SK-N-SH (cell line): ENCODE data around the gene OR2Y1. TPM values are rescaled to one million over a fixed set of nuclear protein-coding genes. Genes with fewer than 3 reads are reported as not detected.
"Not testable (repeated sequence)": the region's sequence is repeated elsewhere in the genome, so short reads cannot be mapped to it uniquely, and the experiment has no call there.

Experiments used
- CTCF ChIA-PET: fragments of 300-600, 350-600 bp; formaldehyde crosslinking; extraction: SDS; loops from one replicate; lab custom pipeline; 2021; lab: Yijun Ruan, JAX
- POLR2A ChIA-PET: fragments of 350-600 bp; sonication (Branson Sonifier 250); formaldehyde crosslinking; extraction: SDS; loops from one replicate; lab custom pipeline; 2020; ENCODE audit warnings: antibody characterized with exemption, inconsistent platforms; lab: Yijun Ruan, JAX
- DNase-seq: peaks from one replicate; pipeline ENCODE4 v3.0.0; 2012
- H2AFZ ChIP-seq: fragments of 200-600 bp; sonication (generic); 2 replicates; pipeline ENCODE4 v1.8.1; 2016; ENCODE audit warnings: antibody characterized with exemption, mild to moderate bottlenecking, low read depth
- H3F3A ChIP-seq: fragments of 200-600 bp; sonication (generic); replicated peaks from 2 replicates; pipeline ENCODE3; 2016; ENCODE audit warnings: antibody characterized with exemption, mild to moderate bottlenecking; ENCODE audit not compliant: insufficient read depth
- H3K27ac ChIP-seq, 2 experiments: fragments of 200-500 bp in 1 of 2; fragments of 200-600 bp in 1 of 2; sonication (Bioruptor generic) in 1 of 2; sonication (generic), shearing (Covaris generic) in 1 of 2; 2 replicates each; pipeline versions ENCODE4 v1.5.1 to v1.6.1; 2014 to 2016; ENCODE audit warnings: low read depth in 2 of 2, inconsistent platforms in 1 of 2, low read length in 1 of 2, mild to moderate bottlenecking in 1 of 2, mixed read lengths in 1 of 2
- H3K27me3 ChIP-seq: fragments of 200-600 bp; sonication (generic), shearing (Covaris generic); 2 replicates; pipeline ENCODE4 v1.6.1; 2016; ENCODE audit warnings: mixed run types; ENCODE audit not compliant: insufficient read depth
- H3K36me3 ChIP-seq, 2 experiments: fragments of 200-500 bp in 1 of 2; fragments of 200-600 bp in 1 of 2; sonication (Bioruptor generic) in 1 of 2; sonication (generic) in 1 of 2; replicated peaks in 1 of 2; 2 replicates each; pipeline versions ENCODE3 to v1.5.1; 2014 to 2016; ENCODE audit warnings: low read length in 1 of 2, mild to moderate bottlenecking in 1 of 2; ENCODE audit not compliant: insufficient read depth in 2 of 2, control insufficient read depth in 1 of 2
- H3K4me1 ChIP-seq, 2 experiments: fragments of 200-500 bp in 1 of 2; fragments of 200-600 bp in 1 of 2; sonication (Bioruptor generic) in 1 of 2; sonication (generic), shearing (Covaris generic) in 1 of 2; 2 replicates each; pipeline versions ENCODE4 v1.5.1 to v1.6.1; 2014 to 2016; ENCODE audit warnings: low read depth in 1 of 2, low read length in 1 of 2, mixed run types in 1 of 2; ENCODE audit not compliant: insufficient read depth in 2 of 2, control insufficient read depth in 1 of 2
- H3K4me2 ChIP-seq: fragments of 200-600 bp; sonication (generic), shearing (Covaris generic); 2 replicates; pipeline ENCODE4 v1.6.1; 2017; ENCODE audit warnings: mixed run types
- H3K4me3 ChIP-seq, 2 experiments: fragments of 200-500 bp in 1 of 2; fragments of 200-600 bp in 1 of 2; sonication (Bioruptor generic) in 1 of 2; sonication (generic), shearing (Covaris generic) in 1 of 2; 2 replicates each; pipeline versions ENCODE4 v1.5.1 to v1.8.1; 2014 to 2016; ENCODE audit warnings: low read depth in 2 of 2, inconsistent platforms in 1 of 2, low read length in 1 of 2, mild to moderate bottlenecking in 1 of 2, mixed read lengths in 1 of 2, moderate library complexity in 1 of 2
- H3K79me2 ChIP-seq: fragments of 200-600 bp; sonication (generic); 2 replicates; pipeline ENCODE4 v1.8.1; 2017; ENCODE audit warnings: mild to moderate bottlenecking; ENCODE audit not compliant: insufficient read depth
- H3K9ac ChIP-seq: fragments of 200-600 bp; sonication (generic); 2 replicates; pipeline ENCODE4 v1.6.1; 2017; ENCODE audit warnings: mixed run types
- H3K9me2 ChIP-seq: fragments of 200-600 bp; sonication (generic); 2 replicates; pipeline ENCODE4 v1.6.1; 2017; ENCODE audit warnings: mixed run types
- H3K9me3 ChIP-seq: fragments of 200-600 bp; sonication (generic); 2 replicates; pipeline ENCODE4 v1.6.1; 2017; ENCODE audit warnings: mixed run types, mild to moderate bottlenecking, moderate library complexity
- H4K20me1 ChIP-seq: fragments of 200-600 bp; sonication (generic); 2 replicates; pipeline ENCODE4 v1.6.1; 2017; ENCODE audit warnings: mild to moderate bottlenecking, mixed run types; ENCODE audit not compliant: insufficient read depth
- CHD2 ChIP-seq: fragments of 150-350 bp; IDR thresholded peaks from 2 replicates; pipeline ENCODE4 v1.6.1; 2018; ENCODE audit warnings: low read length; ENCODE audit not compliant: partially characterized antibody
- ELF1 ChIP-seq: IDR thresholded peaks from 2 replicates; pipeline ENCODE4 v1.4.0; 2012
- EP300 ChIP-seq, 2 experiments: IDR thresholded peaks; 2 replicates each; pipeline versions ENCODE4 v1.4.0 to v1.6.1; 2012; ENCODE audit warnings: borderline replicate concordance in 1 of 2, low read depth in 1 of 2, low read length in 1 of 2
- FOSL2 ChIP-seq: IDR thresholded peaks from 2 replicates; pipeline ENCODE4 v1.4.0; 2012; ENCODE audit warnings: low read depth, mild to moderate bottlenecking, moderate library complexity, borderline replicate concordance
- GABPA ChIP-seq: IDR thresholded peaks from 2 replicates; pipeline ENCODE4 v1.4.0; 2012; ENCODE audit warnings: low read depth, mild to moderate bottlenecking
- GATA2 ChIP-seq: sonication (generic); formaldehyde crosslinking; IDR thresholded peaks from 2 replicates; pipeline ENCODE4 v1.5.0; 2020; ENCODE audit warnings: mild to moderate bottlenecking, missing genetic modification reagents
- IRF3 ChIP-seq: fragments of 150-350 bp; IDR thresholded peaks from 2 replicates; pipeline ENCODE4 v1.6.1; 2016; ENCODE audit warnings: mild to moderate bottlenecking, low read depth, low read length
- JUND ChIP-seq: IDR thresholded peaks from 2 replicates; pipeline ENCODE4 v1.4.0; 2012
- MEF2A ChIP-seq: IDR thresholded peaks from 2 replicates; pipeline ENCODE4 v1.4.0; 2012; ENCODE audit warnings: low read depth, borderline replicate concordance
- MXI1 ChIP-seq: IDR thresholded peaks from 2 replicates; pipeline ENCODE4 v1.6.1; 2012; ENCODE audit warnings: mild to moderate bottlenecking, low read depth, low read length, improper control_type of control experiment
- PBX3 ChIP-seq: IDR thresholded peaks from 2 replicates; pipeline ENCODE4; 2012
- RAD21 ChIP-seq: IDR thresholded peaks from 2 replicates; pipeline ENCODE4 v1.6.1; 2012; ENCODE audit warnings: mild to moderate bottlenecking, low read length
- RFX5 ChIP-seq: IDR thresholded peaks from 2 replicates; pipeline ENCODE4 v1.6.1; 2012; ENCODE audit warnings: mild to moderate bottlenecking, improper control_type of control experiment, low read length
- SIN3A ChIP-seq: IDR thresholded peaks from 2 replicates; pipeline ENCODE4 v1.6.1; 2012; ENCODE audit warnings: low read depth, mild to moderate bottlenecking, low read length, moderate library complexity, borderline replicate concordance
- SMC3 ChIP-seq: IDR thresholded peaks from 2 replicates; pipeline ENCODE4 v1.6.1; 2012; ENCODE audit warnings: low read depth, low read length, improper control_type of control experiment
- TCF12 ChIP-seq: IDR thresholded peaks from 2 replicates; pipeline ENCODE4 v1.4.0; 2012
- TEAD4 ChIP-seq: IDR thresholded peaks from 2 replicates; pipeline ENCODE4 v1.4.0; 2012; ENCODE audit warnings: mild to moderate bottlenecking, borderline replicate concordance; ENCODE audit not compliant: insufficient read depth
- YY1 ChIP-seq: IDR thresholded peaks from 2 replicates; pipeline ENCODE4 v1.4.0; 2012; ENCODE audit warnings: low read depth, mild to moderate bottlenecking
- WGBS: methylation state at CpG from one replicate; pipeline ENCODE4 v1.1.6; 2017; ENCODE audit warnings: low lambda C conversion rate; 5-methylcytosine and 5-hydroxymethylcytosine counted together
- polyA plus RNA-seq, 3 experiments: library from polyadenylated mRNA; depleted of rRNA; stranded (reverse); fragments of >200 nt; gene quantifications; 2 replicates each; pipeline ENCODE4 v1.2.3, GENCODE V29; 2012
- TF ChIP-seq, protein P1 (sequence below): IDR thresholded peaks from 2 replicates; pipeline ENCODE4 v1.4.0; 2012; ENCODE audit warnings: low read depth, borderline replicate concordance
- TF ChIP-seq, protein P2 (sequence below): fragments of 200-600 bp; sonication (generic); IDR thresholded peaks from 2 replicates; pipeline ENCODE4 v1.6.1; 2017; ENCODE audit warnings: antibody characterized with exemption, mild to moderate bottlenecking, moderate library complexity

OR2Y1 gene
- polyA plus RNA-seq, 1 of the 3 experiments (the other 2 are of a cell fraction): not detected

DNA sequence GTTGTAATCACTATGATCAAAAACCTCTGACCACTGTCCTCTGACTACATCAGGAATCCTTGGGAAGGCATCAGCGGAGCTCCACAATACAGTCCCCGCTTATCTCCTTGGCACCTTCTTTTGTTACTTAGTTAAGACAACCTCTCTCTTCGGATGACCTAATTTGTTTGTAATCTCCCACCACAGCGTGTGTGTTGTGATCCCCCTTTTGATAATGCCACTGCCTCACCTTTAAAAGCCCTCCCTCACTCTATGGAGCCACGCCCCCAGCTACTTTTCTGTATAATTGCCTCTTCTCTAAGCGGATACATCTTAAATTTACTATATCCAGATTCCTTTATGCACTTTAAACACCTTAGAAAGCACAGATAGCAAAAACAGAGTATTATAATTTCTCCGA is 35.9 kb downstream of the OR2Y1 start:
- WGBS: 12% methylated on average over 7 of the region's 7 CpGs
- Histone ChIP-seq H3F3A (no peaks in the 10 kb centered on the region), H4K20me1 (no peaks in the 10 kb centered on the region), H3K4me2 (no peak overlapping the region), H3K27ac (no peak overlapping the region), H3K9me3 (no peaks in the 10 kb centered on the region), H3K4me1 (no peaks in the 10 kb centered on the region), H3K27me3 (peaks cover 5% of the 10 kb centered on the region; the same call in 1 of the 2 replicates), H2AFZ (no peak overlapping the region), H3K4me3 (no peak overlapping the region), H3K79me2 (no peaks in the 10 kb centered on the region), H3K9me2 (no peaks in the 10 kb centered on the region), H3K36me3 (no peaks in the 10 kb centered on the region), H3K9ac (no peak overlapping the region)
- ChIA-PET CTCF (interaction anchor here (1.1 to 1.9 kb wide), 3 partner anchors 15 to 85 kb away, joined by 3 to 6 read pairs (median 4); no protein-coding TSS in a partner anchor), POLR2A (no interaction called here)
- TF ChIP-seq IRF3: no peak
- no peak for TF ChIP-seq JUND
- no peak for TF ChIP-seq MEF2A
- no peak for TF ChIP-seq TEAD4
- no peak for TF ChIP-seq GATA2 (CRISPR knock-in tag)
- no peak for TF ChIP-seq FOSL2
- TF ChIP-seq TCF12: no peak
- TF ChIP-seq MXI1: no peak
- TF ChIP-seq CHD2: no peak
- no peak for TF ChIP-seq RAD21
- TF ChIP-seq YY1: no peak
- TF ChIP-seq, protein P1, sequence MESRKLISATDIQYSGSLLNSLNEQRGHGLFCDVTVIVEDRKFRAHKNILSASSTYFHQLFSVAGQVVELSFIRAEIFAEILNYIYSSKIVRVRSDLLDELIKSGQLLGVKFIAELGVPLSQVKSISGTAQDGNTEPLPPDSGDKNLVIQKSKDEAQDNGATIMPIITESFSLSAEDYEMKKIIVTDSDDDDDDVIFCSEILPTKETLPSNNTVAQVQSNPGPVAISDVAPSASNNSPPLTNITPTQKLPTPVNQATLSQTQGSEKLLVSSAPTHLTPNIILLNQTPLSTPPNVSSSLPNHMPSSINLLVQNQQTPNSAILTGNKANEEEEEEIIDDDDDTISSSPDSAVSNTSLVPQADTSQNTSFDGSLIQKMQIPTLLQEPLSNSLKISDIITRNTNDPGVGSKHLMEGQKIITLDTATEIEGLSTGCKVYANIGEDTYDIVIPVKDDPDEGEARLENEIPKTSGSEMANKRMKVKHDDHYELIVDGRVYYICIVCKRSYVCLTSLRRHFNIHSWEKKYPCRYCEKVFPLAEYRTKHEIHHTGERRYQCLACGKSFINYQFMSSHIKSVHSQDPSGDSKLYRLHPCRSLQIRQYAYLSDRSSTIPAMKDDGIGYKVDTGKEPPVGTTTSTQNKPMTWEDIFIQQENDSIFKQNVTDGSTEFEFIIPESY: no peak
- no peak for TF ChIP-seq ELF1
- no peak for TF ChIP-seq EP300 (IDR thresholded peaks at IDR 0.05; ENCODE audit: borderline replicate concordance in 1 of 2, low read depth in 1 of 2, low read length in 1 of 2)
- TF ChIP-seq, protein P2, sequence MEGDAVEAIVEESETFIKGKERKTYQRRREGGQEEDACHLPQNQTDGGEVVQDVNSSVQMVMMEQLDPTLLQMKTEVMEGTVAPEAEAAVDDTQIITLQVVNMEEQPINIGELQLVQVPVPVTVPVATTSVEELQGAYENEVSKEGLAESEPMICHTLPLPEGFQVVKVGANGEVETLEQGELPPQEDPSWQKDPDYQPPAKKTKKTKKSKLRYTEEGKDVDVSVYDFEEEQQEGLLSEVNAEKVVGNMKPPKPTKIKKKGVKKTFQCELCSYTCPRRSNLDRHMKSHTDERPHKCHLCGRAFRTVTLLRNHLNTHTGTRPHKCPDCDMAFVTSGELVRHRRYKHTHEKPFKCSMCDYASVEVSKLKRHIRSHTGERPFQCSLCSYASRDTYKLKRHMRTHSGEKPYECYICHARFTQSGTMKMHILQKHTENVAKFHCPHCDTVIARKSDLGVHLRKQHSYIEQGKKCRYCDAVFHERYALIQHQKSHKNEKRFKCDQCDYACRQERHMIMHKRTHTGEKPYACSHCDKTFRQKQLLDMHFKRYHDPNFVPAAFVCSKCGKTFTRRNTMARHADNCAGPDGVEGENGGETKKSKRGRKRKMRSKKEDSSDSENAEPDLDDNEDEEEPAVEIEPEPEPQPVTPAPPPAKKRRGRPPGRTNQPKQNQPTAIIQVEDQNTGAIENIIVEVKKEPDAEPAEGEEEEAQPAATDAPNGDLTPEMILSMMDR: no peak
- TF ChIP-seq SIN3A: no peak
- no peak for TF ChIP-seq SMC3
- TF ChIP-seq GABPA: no peak
- no peak for TF ChIP-seq PBX3
- TF ChIP-seq RFX5: no peak
- no peak for DNase-seq

GRCh38 chr5:180703371-180703770 is 36.5 kb downstream of the OR2Y1 start:
- H4K20me1 ChIP-seq, H3K9ac ChIP-seq, H3K36me3 ChIP-seq, H3K4me1 ChIP-seq, H3K27me3 ChIP-seq, H3K27ac ChIP-seq, H2AFZ ChIP-seq, H3K4me2 ChIP-seq, H3F3A ChIP-seq, H3K9me3 ChIP-seq, H3K9me2 ChIP-seq, H3K79me2 ChIP-seq, DNase-seq, POLR2A ChIA-PET, H3K4me3 ChIP-seq: not testable (repeated sequence)
- CTCF ChIA-PET: interaction anchor here (1.9 kb wide), 1 partner anchor 15 kb away, joined by 6 read pairs; no protein-coding TSS in a partner anchor
- 30% methylated on average over 2 of the region's 2 CpGs for WGBS

DNA sequence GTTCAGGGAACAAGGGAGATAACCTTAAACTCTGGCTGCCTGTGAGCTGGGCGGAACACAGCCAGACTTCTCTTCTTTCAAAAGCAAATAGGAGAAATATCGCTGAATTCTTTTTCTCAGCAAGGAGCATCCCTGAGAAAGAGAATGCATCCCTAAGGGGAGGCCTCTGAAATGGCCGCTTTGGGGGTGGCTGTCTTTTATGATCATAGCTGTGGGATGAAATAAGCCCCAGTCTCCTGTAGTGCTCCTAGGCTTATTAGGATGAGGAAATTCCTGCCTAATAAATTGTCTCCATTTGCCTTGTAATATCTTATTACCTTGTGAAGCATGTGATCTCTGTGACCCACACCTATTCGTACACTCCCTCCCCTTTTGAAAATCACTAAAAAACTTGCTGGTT is 39.4 kb downstream of the OR2Y1 start:
- H3K9ac ChIP-seq, H2AFZ ChIP-seq, H4K20me1 ChIP-seq, H3K27me3 ChIP-seq, DNase-seq, H3K79me2 ChIP-seq, H3K4me2 ChIP-seq, H3K36me3 ChIP-seq, H3K9me3 ChIP-seq, H3F3A ChIP-seq, H3K9me2 ChIP-seq, H3K4me1 ChIP-seq, H3K27ac ChIP-seq, H3K4me3 ChIP-seq, POLR2A ChIA-PET: not testable (repeated sequence)
- 13% methylated on average over 4 of the region's 4 CpGs for WGBS
- CTCF ChIA-PET: interaction anchor here (1.0 to 1.9 kb wide), 2 partner anchors 18 to 82 kb away, joined by 3 to 9 read pairs; no protein-coding TSS in a partner anchor
